ENCODE measurements around the gene LUZP2.

LUZP2 gene

DNA sequence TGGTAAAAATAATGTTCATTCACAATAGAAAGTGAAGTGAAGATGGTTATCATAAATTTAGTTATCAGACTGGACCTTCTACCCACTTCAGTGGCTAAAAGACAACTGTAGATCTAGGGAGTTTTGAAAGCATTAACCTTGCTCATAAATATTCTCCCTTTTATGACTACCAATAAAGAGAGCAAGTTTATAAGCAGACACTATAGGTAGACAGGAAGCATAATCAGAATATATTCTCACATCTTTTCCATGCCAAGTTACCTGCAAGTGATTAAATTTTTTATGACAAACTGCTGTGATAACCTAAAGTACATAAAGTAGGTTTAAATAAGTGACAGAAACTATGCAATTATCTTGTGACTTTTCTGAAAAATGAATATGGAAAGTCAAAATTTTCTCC, 62.5 kb downstream of the LUZP2 start:
- no peaks in the 10 kb centered on the region for H3K9me2 ChIP-seq (ENCODE audit: low read depth, low read length)
- no peaks in the 10 kb centered on the region for H3K27me3 ChIP-seq (ENCODE audit: insufficient read depth, low read length)
- H3K9me3 ChIP-seq (ENCODE audit: low read length) = no peaks in the 10 kb centered on the region
- no peaks in the 10 kb centered on the region for H3K36me3 ChIP-seq (ENCODE audit: insufficient read depth, low read length)
- no peaks in the 10 kb centered on the region for H3F3A ChIP-seq (ENCODE audit: insufficient read depth, low read length)
- H3K4me3 ChIP-seq (ENCODE audit: low read depth, low read length, poor library complexity, severe bottlenecking) = no peak overlapping the region
- no peak overlapping the region for H3K27ac ChIP-seq (ENCODE audit: low read depth, low read length, poor library complexity, severe bottlenecking)
- H3K4me1 ChIP-seq (ENCODE audit: insufficient read depth, low read length, severe bottlenecking) = no peaks in the 10 kb centered on the region
- H4K20me1 ChIP-seq (ENCODE audit: insufficient read depth, low read length) = no peaks in the 10 kb centered on the region
- TF ChIP-seq, protein P1, sequence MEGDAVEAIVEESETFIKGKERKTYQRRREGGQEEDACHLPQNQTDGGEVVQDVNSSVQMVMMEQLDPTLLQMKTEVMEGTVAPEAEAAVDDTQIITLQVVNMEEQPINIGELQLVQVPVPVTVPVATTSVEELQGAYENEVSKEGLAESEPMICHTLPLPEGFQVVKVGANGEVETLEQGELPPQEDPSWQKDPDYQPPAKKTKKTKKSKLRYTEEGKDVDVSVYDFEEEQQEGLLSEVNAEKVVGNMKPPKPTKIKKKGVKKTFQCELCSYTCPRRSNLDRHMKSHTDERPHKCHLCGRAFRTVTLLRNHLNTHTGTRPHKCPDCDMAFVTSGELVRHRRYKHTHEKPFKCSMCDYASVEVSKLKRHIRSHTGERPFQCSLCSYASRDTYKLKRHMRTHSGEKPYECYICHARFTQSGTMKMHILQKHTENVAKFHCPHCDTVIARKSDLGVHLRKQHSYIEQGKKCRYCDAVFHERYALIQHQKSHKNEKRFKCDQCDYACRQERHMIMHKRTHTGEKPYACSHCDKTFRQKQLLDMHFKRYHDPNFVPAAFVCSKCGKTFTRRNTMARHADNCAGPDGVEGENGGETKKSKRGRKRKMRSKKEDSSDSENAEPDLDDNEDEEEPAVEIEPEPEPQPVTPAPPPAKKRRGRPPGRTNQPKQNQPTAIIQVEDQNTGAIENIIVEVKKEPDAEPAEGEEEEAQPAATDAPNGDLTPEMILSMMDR (IDR thresholded peaks at IDR 0.05; ENCODE audit: low read length) = no peak
- no peak for TF ChIP-seq EZH2 (IDR thresholded peaks at IDR 0.05; ENCODE audit: borderline replicate concordance, low read length)
- no peak overlapping the region for H3K4me2 ChIP-seq (ENCODE audit: low read length)
- no peak overlapping the region for H3K9ac ChIP-seq (ENCODE audit: low read length)
- H2AFZ ChIP-seq (ENCODE audit: low read length) = no peak overlapping the region
- no peaks in the 10 kb centered on the region for H3K79me2 ChIP-seq (ENCODE audit: insufficient read depth, low read length)

DNA sequence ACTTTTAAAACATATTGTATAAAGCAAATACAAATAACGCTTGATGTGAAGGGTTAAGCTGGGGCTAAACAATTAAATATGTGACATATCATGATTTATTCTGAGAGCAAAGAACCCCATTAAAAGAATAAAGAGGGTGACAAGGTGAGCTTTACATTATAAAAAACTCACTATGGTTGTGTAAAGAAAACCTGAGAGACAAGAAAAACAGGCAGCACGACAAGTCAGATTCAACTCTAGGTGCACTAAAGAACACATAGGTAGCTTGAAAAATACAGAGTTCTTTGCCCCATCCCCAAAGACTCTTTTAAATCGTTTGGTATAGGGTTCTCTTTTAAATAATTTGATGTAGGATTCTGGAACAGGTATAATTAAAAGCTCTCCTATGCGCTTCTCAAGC, 63.5 kb downstream of the LUZP2 start:
- no peaks in the 10 kb centered on the region for H3K9me2 ChIP-seq (ENCODE audit: low read depth, low read length)
- H3K79me2 ChIP-seq (ENCODE audit: insufficient read depth, low read length) = no peaks in the 10 kb centered on the region
- no peaks in the 10 kb centered on the region for H3F3A ChIP-seq (ENCODE audit: insufficient read depth, low read length)
- no peak overlapping the region for H3K27ac ChIP-seq (ENCODE audit: low read depth, low read length, poor library complexity, severe bottlenecking)
- H3K4me2 ChIP-seq (ENCODE audit: low read length) = no peak overlapping the region
- H3K4me3 ChIP-seq (ENCODE audit: low read depth, low read length, poor library complexity, severe bottlenecking) = no peak overlapping the region
- H3K9me3 ChIP-seq (ENCODE audit: low read length) = no peaks in the 10 kb centered on the region
- H3K36me3 ChIP-seq (ENCODE audit: insufficient read depth, low read length) = no peaks in the 10 kb centered on the region
- TF ChIP-seq EZH2 (IDR thresholded peaks at IDR 0.05; ENCODE audit: borderline replicate concordance, low read length) = no peak
- TF ChIP-seq, protein P1 (IDR thresholded peaks at IDR 0.05; ENCODE audit: low read length) = no peak
- H3K9ac ChIP-seq (ENCODE audit: low read length) = no peak overlapping the region
- no peak overlapping the region for H2AFZ ChIP-seq (ENCODE audit: low read length)
- H4K20me1 ChIP-seq (ENCODE audit: insufficient read depth, low read length) = no peaks in the 10 kb centered on the region
- no peaks in the 10 kb centered on the region for H3K27me3 ChIP-seq (ENCODE audit: insufficient read depth, low read length)
- H3K4me1 ChIP-seq (ENCODE audit: insufficient read depth, low read length, severe bottlenecking) = no peaks in the 10 kb centered on the region

DNA sequence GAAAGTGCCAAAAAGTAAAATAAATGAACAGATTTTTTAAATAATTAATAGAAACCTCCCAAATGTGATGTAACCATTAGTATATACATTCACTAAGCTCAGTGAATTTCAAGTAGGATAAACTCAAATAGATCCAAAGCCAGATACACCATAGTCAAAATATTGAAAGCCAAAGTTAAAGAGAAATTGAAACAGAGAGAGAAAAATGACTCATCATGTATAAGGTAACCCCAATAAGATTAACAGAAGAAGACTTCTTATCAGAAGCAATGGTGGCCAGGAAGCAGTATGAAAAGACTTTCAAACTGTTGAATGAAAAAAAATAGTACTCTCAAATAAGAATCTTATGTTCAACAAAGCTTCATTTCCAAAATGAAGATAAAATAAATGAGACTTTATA, 70.5 kb downstream of the LUZP2 start:
- H2AFZ ChIP-seq (ENCODE audit: low read length) = no peak overlapping the region
- no peak overlapping the region for H3K4me2 ChIP-seq (ENCODE audit: low read length)

More for the DNA sequence above, 70.5 kb downstream of the LUZP2 start:
- Histone ChIP-seq H4K20me1 (ENCODE audit: insufficient read depth, low read length) (no peaks in the 10 kb centered on the region), H3K79me2 (ENCODE audit: insufficient read depth, low read length) (no peaks in the 10 kb centered on the region), H3K27ac (ENCODE audit: low read depth, low read length, poor library complexity, severe bottlenecking) (no peak overlapping the region), H3K4me1 (ENCODE audit: insufficient read depth, low read length, severe bottlenecking) (no peaks in the 10 kb centered on the region), H3K9me3 (ENCODE audit: low read length) (no peaks in the 10 kb centered on the region), H3K9me2 (ENCODE audit: low read depth, low read length) (no peaks in the 10 kb centered on the region), H3K4me3 (ENCODE audit: low read depth, low read length, poor library complexity, severe bottlenecking) (no peak overlapping the region), H3K27me3 (ENCODE audit: insufficient read depth, low read length) (no peaks in the 10 kb centered on the region), H3K9ac (ENCODE audit: low read length) (no peak overlapping the region), H3K36me3 (ENCODE audit: insufficient read depth, low read length) (no peaks in the 10 kb centered on the region), H3F3A (ENCODE audit: insufficient read depth, low read length) (no peaks in the 10 kb centered on the region)
- no peak for TF ChIP-seq EZH2 (IDR thresholded peaks at IDR 0.05; ENCODE audit: borderline replicate concordance, low read length)
- TF ChIP-seq, protein P1 (IDR thresholded peaks at IDR 0.05; ENCODE audit: low read length) = no peak
